ENCODE measurements around the gene SDF2L1.
"Not testable (repeated sequence)": the region's sequence is repeated elsewhere in the genome, so short reads cannot be mapped to it uniquely, and the experiment has no call there.

The SDF2L1 gene

DNA sequence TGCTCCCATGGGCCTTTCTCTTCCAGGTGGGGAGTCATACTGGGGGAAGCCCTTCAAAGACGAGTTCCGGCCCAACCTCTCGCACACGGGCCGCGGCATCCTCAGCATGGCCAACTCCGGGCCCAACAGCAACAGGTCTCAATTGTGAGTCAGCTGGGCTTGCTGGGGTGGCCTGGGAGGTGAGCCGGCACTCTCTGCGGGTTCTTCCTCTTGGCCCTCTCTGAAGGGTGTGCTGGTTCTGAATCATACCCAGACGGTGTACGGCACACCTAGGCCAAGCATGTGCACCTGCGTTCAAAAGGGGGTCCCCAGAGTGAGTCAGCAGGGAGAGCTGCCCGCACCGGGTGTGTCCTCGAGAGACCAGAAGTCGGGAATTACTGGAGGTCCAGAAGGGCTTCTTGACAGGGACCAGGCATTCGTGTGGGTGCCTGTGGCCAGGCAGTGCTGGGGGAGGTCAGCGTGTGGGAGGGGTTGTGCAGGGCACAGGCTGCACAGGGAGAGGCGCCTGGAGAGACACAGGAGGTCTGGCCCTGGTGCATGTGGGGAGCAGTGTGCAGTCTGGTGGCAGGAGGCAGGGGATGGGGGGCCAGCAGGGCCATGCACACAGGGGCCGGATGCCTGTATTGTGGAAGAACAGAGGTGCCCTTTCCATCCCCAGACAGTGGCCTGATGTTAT, 46.7 kb downstream of the SDF2L1 start:
- H3K27ac ChIP-seq, result no peak overlapping the region
- TF ChIP-seq, protein P1, sequence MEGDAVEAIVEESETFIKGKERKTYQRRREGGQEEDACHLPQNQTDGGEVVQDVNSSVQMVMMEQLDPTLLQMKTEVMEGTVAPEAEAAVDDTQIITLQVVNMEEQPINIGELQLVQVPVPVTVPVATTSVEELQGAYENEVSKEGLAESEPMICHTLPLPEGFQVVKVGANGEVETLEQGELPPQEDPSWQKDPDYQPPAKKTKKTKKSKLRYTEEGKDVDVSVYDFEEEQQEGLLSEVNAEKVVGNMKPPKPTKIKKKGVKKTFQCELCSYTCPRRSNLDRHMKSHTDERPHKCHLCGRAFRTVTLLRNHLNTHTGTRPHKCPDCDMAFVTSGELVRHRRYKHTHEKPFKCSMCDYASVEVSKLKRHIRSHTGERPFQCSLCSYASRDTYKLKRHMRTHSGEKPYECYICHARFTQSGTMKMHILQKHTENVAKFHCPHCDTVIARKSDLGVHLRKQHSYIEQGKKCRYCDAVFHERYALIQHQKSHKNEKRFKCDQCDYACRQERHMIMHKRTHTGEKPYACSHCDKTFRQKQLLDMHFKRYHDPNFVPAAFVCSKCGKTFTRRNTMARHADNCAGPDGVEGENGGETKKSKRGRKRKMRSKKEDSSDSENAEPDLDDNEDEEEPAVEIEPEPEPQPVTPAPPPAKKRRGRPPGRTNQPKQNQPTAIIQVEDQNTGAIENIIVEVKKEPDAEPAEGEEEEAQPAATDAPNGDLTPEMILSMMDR (conservative IDR thresholded peaks at IDR 0.05), result no peak
- no peak for TF ChIP-seq ZFX (IDR thresholded peaks at IDR 0.05)

- TF ChIP-seq ZFX (IDR thresholded peaks at IDR 0.05), result no peak
- TF ChIP-seq, protein P1 (conservative IDR thresholded peaks at IDR 0.05), result no peak
- H3K27ac ChIP-seq, result no peak overlapping the region
Observed at GRCh38 chr22:21690401-21690801, 48.3 kb downstream of the SDF2L1 start.

- TF ChIP-seq, protein P1 (conservative IDR thresholded peaks at IDR 0.05), result no peak
- TF ChIP-seq ZFX (IDR thresholded peaks at IDR 0.05), result no peak
- H3K27ac ChIP-seq, result no peak overlapping the region
Observed at GRCh38 chr22:21691816-21692215, 49.7 kb downstream of the SDF2L1 start.

- H3K27ac ChIP-seq, result not testable (repeated sequence)
Observed at GRCh38 chr22:21692856-21693255, 50.8 kb downstream of the SDF2L1 start.

GRCh38 chr22:21693333-21693998, 51.4 kb downstream of the SDF2L1 start:
- TF ChIP-seq, protein P1 (conservative IDR thresholded peaks at IDR 0.05), result no peak
- TF ChIP-seq ZFX (IDR thresholded peaks at IDR 0.05), result no peak
- no peak overlapping the region for H3K27ac ChIP-seq
